Adipocyte (in vitro differentiated cells): ENCODE results near the gene BTRC.
"Not testable (repeated sequence)": the region's sequence is repeated elsewhere in the genome, so short reads cannot be mapped to it uniquely, and the experiment has no call there.

ENCODE experiments used
- DNase-seq: peaks from one replicate; pipeline ENCODE4 v3.0.0-alpha.2; 2015; ENCODE audit warnings: low read depth
- H3K27me3 ChIP-seq: replicated peaks from 2 replicates; pipeline ENCODE4 v1.7.0; 2013; ENCODE audit warnings: mild to moderate bottlenecking, low read length, moderate library complexity; ENCODE audit not compliant: control insufficient read depth, insufficient read depth
- H3K36me3 ChIP-seq: 2 replicates; pipeline ENCODE4 v1.7.0; 2013; ENCODE audit warnings: low read length, mild to moderate bottlenecking, moderate library complexity; ENCODE audit not compliant: control insufficient read depth, insufficient read depth, severe bottlenecking
- H3K4me1 ChIP-seq: 2 replicates; pipeline ENCODE4 v1.7.0; 2013; ENCODE audit warnings: mild to moderate bottlenecking, low read length, moderate library complexity; ENCODE audit not compliant: control insufficient read depth, insufficient read depth
- H3K4me3 ChIP-seq: 2 replicates; pipeline ENCODE4 v1.7.0; 2013; ENCODE audit warnings: mild to moderate bottlenecking, low read length, moderate library complexity
- H3K9ac ChIP-seq: 2 replicates; pipeline ENCODE4 v1.7.0; 2013; ENCODE audit warnings: mild to moderate bottlenecking, low read length, moderate library complexity
- H3K9me3 ChIP-seq: 2 replicates; pipeline ENCODE4 v1.7.0; 2013; ENCODE audit warnings: mild to moderate bottlenecking, low read length, moderate library complexity; ENCODE audit not compliant: control insufficient read depth

The BTRC gene

DNA sequence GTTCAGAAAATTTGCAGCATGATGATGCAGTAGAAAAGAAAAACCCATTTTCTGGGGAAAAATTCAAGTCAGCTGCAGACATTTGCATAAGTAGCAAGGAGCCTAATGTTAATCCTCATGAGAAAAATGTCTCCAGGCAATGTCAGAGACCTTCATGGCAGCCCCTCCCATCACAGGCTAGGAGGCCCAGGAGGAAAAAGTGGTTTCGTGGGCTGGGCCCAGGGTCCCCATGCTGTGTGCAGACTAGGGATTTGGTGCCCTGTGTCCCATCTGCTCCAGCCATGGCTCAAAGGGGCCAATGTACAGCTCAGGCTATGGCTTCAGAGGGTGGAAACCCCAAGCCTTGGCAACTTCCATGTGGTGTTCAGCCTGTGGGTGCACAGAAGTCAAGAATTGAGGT, 26.5 kb upstream of the BTRC start:
- not testable (repeated sequence) for H3K9me3 ChIP-seq, H3K4me1 ChIP-seq, H3K9ac ChIP-seq, DNase-seq, H3K4me3 ChIP-seq, H3K36me3 ChIP-seq
- H3K27me3 ChIP-seq = peaks cover 50% of the 10 kb centered on the region

DNA sequence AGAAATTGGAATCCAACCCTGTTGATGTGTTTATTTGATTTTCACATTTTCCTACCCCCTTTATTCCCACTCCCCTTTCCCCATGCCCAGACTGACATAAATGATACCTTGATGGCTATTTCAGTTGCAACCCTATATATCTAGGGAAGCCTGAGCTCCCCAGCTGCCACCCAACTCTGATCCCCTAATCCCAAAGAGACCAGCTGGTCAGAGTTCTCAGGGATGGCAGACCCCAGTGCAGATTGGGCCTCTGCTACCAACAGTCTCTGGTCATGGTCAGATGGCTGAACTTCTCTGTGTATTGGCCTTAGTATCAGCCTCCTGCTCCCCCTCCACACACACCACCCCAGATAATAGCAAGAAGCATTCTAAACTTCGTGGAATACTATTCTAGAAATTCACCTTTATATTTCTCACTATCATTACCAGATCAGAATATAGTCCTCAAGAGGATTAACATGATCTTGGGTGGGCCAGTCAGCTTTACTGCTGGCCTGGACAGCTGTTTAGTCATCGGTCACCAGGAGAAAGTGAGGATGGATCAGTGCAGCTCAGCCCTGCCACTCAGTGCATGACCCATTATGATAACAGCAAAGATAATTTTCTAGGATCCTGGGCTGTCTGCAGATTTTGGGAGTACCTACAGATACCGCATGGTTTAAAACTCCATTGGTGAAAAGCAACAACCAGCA, 24.5 kb upstream of the BTRC start:
- H3K4me3 ChIP-seq = no peak overlapping the region
- H3K9ac ChIP-seq = no peak overlapping the region
- H3K36me3 ChIP-seq = no peaks in the 10 kb centered on the region
- no peak for DNase-seq
- H3K4me1 ChIP-seq = no peaks in the 10 kb centered on the region
- peaks cover 43% of the 10 kb centered on the region for H3K27me3 ChIP-seq
- peaks cover 8% of the 10 kb centered on the region for H3K9me3 ChIP-seq

DNA sequence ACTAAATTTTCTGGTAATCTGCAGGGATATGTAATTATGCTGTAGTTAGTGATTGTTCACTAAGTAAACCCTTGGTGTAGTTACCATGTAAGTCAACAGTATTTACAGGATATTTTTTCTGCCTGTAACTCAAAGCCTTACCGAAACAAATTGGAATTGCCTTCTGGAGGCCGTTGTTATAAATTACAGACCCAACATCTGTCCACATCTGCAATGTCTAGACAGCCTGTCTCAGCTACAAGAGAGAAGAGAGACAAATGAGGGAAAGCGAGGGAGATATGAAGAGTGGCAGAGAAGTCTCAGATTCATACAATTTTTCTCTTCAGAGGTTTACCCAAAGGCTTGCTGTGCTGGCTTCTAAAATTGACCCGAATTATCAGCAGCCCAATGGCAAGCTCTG, 23.7 kb upstream of the BTRC start:
- H3K27me3 ChIP-seq = peaks cover 38% of the 10 kb centered on the region

DNA sequence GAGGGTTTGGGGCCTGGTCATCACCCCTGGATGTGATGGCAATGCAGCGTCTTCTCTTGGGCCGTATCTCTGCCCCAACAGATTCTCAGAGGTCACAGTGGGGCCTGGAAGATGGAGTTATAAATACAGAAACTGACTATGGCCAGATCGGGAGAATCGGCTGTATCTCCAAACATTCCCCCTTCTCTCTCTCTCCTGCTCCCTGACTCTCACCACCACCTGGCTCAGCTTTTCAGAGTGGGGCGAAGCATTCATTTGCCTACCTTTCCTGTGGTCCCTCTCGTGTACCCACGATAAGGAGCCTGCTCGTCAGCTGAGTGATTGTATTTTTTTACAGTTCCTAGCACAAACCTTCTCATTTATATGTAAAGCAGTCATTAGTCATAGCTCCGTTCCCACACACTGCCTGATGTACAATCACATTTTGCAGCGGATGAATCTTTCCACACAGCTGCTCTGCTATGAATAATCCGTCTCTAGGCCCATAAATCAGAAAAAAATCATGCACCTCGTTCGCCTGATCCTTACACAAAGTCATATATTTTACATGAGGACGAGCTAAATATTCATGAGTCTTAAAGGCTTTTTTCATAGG, 23.2 kb upstream of the BTRC start:
- no peak for DNase-seq
- Histone ChIP-seq H3K27me3 (peaks cover 33% of the 10 kb centered on the region), H3K9me3 (peaks cover 8% of the 10 kb centered on the region), H3K4me1 (no peaks in the 10 kb centered on the region), H3K4me3 (no peak overlapping the region), H3K36me3 (no peaks in the 10 kb centered on the region), H3K9ac (no peak overlapping the region)

More for the DNA sequence above, 23.7 kb upstream of the BTRC start:
- DNase-seq = no peak
- peaks cover 8% of the 10 kb centered on the region for H3K9me3 ChIP-seq
- no peaks in the 10 kb centered on the region for H3K36me3 ChIP-seq
- H3K4me1 ChIP-seq = no peaks in the 10 kb centered on the region
- no peak overlapping the region for H3K4me3 ChIP-seq
- no peak overlapping the region for H3K9ac ChIP-seq

DNA sequence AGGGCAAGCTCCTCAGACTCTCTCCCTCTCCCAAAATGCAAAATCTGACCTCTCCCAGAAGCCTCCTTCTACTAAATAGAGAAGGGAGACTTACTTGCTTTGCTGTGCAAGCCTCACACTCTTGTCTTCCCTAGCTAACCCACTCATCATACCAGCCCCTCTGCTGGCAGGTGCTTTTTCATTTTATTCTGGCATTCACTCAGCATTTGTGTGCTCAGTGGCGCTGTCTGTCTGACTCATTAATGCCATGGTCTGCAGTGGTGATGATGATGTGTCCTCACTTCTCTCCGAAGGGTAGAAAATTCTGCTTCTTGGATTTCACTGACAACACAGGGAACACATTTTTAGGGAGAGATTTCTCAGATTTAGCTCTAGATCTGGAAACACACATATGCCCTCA, 22.0 kb upstream of the BTRC start:
- Histone ChIP-seq H3K4me1 (no peaks in the 10 kb centered on the region), H3K9me3 (peaks cover 4% of the 10 kb centered on the region), H3K27me3 (peaks cover 24% of the 10 kb centered on the region), H3K36me3 (no peaks in the 10 kb centered on the region), H3K4me3 (no peak overlapping the region), H3K9ac (no peak overlapping the region)
- DNase-seq = no peak

DNA sequence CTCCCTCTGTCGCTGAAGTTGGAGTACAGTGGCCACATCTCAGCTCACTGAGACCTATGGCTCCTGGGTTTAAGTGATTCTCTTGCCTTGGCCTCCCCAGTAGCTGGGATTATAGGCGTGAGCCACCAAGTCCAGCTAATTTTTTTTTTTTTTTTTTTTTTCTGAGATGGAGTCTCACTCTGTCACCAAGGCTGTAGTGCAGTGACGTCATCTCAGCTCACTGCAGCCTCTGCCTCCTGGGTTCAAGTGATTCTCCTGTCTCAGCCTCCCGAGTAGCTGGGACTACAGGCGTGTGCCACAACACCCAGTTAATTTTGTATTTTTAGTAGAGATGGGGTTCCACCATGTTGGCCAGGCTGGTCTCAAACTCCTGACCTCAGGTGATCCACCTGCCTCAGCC, 19.7 kb upstream of the BTRC start:
- H3K4me1 ChIP-seq, H3K9ac ChIP-seq, H3K4me3 ChIP-seq, H3K36me3 ChIP-seq, DNase-seq, H3K9me3 ChIP-seq: not testable (repeated sequence)
- peaks cover 22% of the 10 kb centered on the region for H3K27me3 ChIP-seq

DNA sequence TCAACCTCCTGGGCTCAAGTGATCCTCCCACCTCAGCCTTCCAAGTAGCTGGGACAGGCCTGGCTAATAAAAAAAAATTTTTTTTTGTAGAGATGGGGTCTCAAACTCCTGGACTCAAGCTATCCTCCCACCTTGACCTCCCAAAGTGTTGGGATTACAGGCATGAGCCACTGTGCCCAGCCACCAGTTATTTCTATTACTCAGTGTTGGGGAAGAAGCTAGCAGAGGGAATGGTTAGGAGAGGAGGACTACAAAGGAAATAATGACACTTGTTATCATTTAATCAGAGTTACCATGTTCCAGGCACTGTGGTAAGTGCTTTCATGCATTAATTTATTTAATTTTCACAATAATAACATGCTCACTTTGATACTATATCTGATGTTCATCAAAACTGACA, 17.6 kb upstream of the BTRC start:
- no peaks in the 10 kb centered on the region for H3K9me3 ChIP-seq
- no peaks in the 10 kb centered on the region for H3K36me3 ChIP-seq
- peaks cover 31% of the 10 kb centered on the region for H3K27me3 ChIP-seq
- H3K4me1 ChIP-seq = no peaks in the 10 kb centered on the region
- H3K9ac ChIP-seq = no peak overlapping the region
- H3K4me3 ChIP-seq = no peak overlapping the region
- DNase-seq = no peak

DNA sequence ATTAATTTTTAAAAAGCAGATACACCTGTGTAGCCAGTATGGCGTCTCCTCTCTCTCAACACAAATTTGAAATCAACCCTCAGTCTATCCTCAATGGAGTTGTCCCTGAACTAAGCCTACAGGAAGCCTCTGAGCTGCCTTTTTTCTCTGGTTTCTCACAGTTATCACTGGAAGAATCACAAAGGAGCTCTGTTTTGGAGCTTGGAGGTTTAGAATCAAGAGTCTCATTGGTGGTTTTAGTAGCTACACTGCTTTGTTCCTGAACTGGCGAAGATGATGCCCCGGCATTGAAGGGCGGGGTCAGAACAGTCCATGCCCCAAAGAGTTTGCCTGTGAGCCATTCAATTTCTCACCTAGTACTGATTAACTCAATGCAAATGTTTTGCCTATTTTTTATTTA, 16.1 kb upstream of the BTRC start:
- DNase-seq = no peak
- Histone ChIP-seq H3K4me3 (no peak overlapping the region), H3K36me3 (no peaks in the 10 kb centered on the region), H3K4me1 (no peaks in the 10 kb centered on the region), H3K9me3 (no peaks in the 10 kb centered on the region), H3K9ac (no peak overlapping the region), H3K27me3 (peaks cover 31% of the 10 kb centered on the region)

DNA sequence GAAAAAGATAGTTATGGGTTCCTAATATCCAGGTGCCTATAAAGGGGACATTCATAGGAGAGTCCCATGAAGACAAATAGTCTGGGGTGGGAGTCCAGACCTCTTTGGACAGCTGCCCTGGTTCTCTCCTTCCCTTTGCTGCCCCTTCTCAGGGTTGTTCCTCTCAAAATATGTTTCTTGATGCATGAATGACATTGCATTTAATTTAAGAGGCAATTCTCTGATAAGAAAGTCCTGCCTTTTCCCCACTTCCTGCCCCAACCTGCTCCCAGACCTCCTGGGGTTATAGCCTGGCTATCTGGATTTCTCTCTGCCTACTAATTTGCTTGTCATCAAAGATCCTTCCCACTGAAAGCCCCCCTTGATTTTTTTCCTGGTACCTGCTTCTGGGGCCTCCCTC, 12.5 kb upstream of the BTRC start:
- H3K27me3 ChIP-seq = peaks cover 32% of the 10 kb centered on the region
- H3K36me3 ChIP-seq = no peaks in the 10 kb centered on the region
- H3K4me3 ChIP-seq = no peak overlapping the region
- no peak for DNase-seq
- H3K4me1 ChIP-seq = no peaks in the 10 kb centered on the region
- no peaks in the 10 kb centered on the region for H3K9me3 ChIP-seq
- H3K9ac ChIP-seq = no peak overlapping the region

DNA sequence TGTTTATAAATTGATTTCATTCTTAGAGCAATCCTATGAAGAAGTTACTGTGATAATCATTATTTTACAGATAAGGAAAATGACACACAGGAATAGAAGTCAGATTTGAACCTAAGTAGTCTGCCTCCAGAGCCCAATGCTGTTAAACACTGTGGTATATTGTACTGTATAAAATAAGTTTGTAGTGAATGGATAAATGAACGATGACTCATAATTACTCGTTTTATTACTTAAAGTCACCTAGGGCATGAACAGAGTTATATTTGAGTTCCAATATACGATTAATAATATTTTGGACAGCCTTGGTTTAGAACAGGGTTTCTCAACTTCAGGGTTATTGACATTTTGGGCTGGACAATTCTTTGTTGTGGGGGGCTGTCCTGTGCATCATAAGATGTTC, 7.8 kb upstream of the BTRC start:
- Histone ChIP-seq H3K27me3 (peaks cover 28% of the 10 kb centered on the region), H3K9ac (no peak overlapping the region), H3K4me3 (no peak overlapping the region), H3K9me3 (no peaks in the 10 kb centered on the region), H3K36me3 (no peaks in the 10 kb centered on the region), H3K4me1 (no peaks in the 10 kb centered on the region)
- no peak for DNase-seq

DNA sequence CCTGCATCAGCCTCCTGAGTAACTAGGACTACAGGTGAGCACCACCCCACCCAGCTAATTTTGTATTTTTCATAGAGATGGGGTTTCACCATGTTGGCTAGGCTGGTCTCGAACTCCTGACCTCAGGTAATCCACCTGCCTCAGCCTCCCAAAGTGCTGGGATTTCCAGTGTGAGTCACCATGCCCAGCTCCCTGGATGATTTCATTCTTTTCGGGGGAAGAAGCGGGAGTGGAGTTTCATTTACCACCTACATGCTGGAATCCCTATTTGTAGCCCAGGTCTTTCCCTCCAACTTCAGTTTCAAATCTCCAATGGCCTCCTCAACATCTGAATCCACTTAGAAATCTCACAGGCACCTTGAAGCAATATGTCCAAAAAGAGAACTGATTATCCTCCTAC, 2.9 kb upstream of the BTRC start:
- H3K4me1 ChIP-seq = peaks cover 12% of the 10 kb centered on the region
- no peaks in the 10 kb centered on the region for H3K36me3 ChIP-seq
- no peak overlapping the region for H3K4me3 ChIP-seq
- H3K9me3 ChIP-seq = no peaks in the 10 kb centered on the region
- DNase-seq = no peak
- H3K9ac ChIP-seq = no peak overlapping the region
- H3K27me3 ChIP-seq = peaks cover 10% of the 10 kb centered on the region

DNA sequence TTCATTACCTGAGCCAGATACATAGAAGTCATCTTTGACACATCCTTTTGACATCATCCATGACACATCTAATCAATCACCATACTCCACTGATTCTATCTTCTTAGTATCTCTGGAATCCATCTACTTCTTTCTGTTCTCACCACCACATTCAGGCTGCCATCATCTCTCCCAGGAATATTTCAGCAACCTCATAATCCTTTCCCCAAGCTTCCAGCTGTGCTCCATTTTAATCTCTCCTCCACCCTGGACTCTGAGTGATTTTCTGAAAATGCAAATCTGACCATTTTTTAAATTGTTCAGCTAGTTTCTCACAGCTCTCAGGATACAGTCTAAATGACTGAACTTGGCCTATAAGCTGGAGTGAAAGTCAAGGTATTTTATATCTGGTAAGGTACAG, 2.5 kb upstream of the BTRC start:
- peaks cover 12% of the 10 kb centered on the region for H3K4me1 ChIP-seq
- no peaks in the 10 kb centered on the region for H3K9me3 ChIP-seq
- no peak for DNase-seq
- H3K36me3 ChIP-seq = no peaks in the 10 kb centered on the region
- H3K9ac ChIP-seq = no peak overlapping the region
- H3K4me3 ChIP-seq = no peak overlapping the region
- H3K27me3 ChIP-seq = peaks cover 10% of the 10 kb centered on the region
